Measurements from ENCODE around the gene ATP2A2.

DNA sequence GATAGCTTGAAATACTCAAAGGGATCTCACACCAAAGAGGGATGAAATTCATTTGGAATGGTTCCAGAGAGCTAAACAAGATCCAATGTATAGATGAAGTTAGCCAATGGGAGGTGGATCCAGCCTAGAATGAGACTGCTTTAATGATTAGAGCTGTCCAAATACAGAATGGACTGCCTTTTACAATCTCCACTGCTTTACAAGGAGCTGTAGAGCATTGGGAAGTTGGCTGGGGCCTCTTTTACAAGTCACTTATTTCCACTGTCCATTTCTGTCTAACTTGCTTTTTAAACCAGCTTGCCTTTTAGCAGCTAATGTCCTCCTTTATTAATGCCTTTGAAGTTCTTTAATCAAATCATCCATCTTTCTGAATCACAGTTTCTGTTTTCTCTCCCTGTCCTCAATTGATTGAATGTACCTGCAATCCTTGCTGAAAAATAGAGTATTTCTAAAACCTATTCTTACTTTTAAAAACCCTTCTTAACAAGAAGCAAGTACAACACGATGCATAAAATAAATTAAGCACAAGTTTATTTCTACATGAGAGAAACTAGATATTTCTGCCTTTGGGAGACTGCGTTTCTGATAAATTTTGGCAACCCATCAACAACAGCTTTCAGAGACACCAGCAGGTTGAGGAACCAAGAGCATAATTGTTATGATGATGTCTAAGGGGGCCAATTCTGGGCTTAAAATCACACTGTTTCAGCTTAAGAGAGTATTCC is 3.4 kb upstream of the ATP2A2 start:
- TF ChIP-seq, protein P1, sequence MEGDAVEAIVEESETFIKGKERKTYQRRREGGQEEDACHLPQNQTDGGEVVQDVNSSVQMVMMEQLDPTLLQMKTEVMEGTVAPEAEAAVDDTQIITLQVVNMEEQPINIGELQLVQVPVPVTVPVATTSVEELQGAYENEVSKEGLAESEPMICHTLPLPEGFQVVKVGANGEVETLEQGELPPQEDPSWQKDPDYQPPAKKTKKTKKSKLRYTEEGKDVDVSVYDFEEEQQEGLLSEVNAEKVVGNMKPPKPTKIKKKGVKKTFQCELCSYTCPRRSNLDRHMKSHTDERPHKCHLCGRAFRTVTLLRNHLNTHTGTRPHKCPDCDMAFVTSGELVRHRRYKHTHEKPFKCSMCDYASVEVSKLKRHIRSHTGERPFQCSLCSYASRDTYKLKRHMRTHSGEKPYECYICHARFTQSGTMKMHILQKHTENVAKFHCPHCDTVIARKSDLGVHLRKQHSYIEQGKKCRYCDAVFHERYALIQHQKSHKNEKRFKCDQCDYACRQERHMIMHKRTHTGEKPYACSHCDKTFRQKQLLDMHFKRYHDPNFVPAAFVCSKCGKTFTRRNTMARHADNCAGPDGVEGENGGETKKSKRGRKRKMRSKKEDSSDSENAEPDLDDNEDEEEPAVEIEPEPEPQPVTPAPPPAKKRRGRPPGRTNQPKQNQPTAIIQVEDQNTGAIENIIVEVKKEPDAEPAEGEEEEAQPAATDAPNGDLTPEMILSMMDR (IDR thresholded peaks at IDR 0.05): no peak
- TF ChIP-seq POLR2A (IDR thresholded peaks at IDR 0.05) (no peak), POLR2AphosphoS5 (IDR thresholded peaks at IDR 0.05) (no peak), EP300 (IDR thresholded peaks at IDR 0.05) (no peak)
